Stimulated activated CD8-positive, alpha-beta memory T cell treated with anti-CD3 and anti-CD28 coated beads, Interleukin-12 subunit alpha, Interleukin-12 subunit beta, amount 100 ng/mL, for 24 hours (primary cell): Measurements from ENCODE around the gene RWDD2A.
A peak's percentile ranks its signal among the peaks of the same experiment; 100 is the strongest.
"Not testable (repeated sequence)": the region's sequence is repeated elsewhere in the genome, so short reads cannot be mapped to it uniquely, and the experiment has no call there.

ENCODE experiments used
- DNase-seq: peaks from one replicate; pipeline ENCODE4 v3.0.0-alpha.2; 2020; ENCODE audit errors: extremely low read depth

RWDD2A gene

DNA sequence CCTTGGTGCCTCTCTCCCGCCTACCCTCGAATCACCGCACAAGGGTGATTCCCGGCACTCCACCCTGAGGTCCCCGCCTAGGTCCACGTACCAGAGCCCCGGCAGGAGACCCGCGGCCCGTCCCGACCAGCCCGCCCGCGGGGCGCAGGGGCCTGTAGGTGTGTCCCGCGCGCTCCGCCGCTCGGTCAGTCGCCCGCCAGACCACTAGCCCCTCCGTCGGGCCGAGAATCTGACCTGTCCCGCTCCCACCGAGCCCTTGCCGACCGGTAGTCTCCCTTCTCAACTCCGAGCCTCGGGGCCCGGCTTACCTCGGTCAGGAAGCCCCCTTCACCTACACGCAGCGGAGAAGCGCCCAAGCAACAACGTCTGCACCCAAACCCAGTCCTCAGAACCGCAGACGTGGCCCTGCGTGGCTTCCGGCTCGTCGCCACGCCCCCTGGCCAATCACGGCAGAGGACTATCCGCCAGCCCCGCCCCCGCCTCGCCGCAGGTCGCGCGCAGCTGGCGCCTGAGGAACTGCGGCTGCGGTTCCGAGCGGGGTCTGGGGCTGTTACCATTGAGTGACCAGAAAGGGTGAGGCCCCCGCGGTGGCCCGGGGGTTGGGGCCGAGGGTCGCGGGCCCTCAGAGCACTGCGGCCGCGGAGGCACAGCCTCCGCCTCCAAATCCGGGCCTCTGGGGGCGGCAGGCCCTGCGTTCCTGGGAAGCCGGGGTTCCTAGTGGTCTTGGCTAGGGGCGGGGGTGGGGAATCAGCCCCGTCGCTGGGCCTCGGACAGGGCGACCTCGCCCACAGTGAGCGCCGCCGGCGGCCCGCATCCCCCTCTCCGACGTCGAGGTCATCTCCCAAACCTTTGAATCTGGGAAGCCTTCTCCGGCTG, at the start of gene RWDD2A, which contains the start of gene PGM3:
Gene RWDD2A, plus strand, starts transcription at position 487 of the 876 bp plus-strand sequence. CDS start 1,095 bp downstream, outside the sequence.
Gene PGM3, minus strand, starts transcription at position 395 of the 876 bp plus-strand sequence. CDS start 2,253 bp downstream, outside the sequence.
- peak; percentile 74 for DNase-seq

DNA sequence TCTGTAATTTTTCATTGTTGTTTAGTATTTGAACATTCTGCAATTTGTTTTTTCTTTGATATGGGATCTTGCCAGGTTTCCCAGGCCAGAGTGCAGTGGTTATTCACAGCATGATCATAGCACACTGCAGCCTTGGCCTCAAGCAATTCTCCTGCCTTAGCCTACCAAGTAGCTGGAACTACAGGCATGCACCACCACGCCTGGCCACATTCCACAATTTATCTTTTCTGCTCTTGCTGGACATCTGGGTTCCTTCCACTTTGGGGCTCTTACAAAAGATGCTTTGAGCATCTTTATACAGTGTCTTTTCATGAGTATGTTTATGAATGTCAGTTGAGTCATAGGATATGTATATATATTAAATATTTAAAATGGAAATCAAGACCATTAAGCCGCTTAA, 42.0 kb upstream of the RWDD2A start:
- no peak for DNase-seq

DNA sequence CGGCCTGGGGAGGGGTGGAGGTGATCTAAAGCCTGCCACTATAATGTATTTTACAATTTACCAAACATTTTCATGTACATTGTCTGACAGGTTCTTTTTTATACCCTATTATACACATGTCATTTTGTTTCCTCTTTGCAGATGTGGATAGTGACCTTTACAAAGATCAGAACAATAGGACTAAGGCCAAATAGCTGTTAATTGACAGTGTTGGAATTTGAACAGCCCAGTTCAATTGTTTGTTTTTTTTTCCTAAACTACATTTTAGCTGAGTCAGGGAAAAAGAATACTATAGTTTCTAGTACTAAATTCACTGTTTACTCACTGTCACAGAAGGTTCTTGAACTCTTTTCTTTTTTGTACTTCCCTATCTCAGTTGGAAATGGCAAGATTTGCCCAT, 40.2 kb upstream of the RWDD2A start:
- no peak for DNase-seq

- no peak for DNase-seq
These were observed 39.2 kb upstream of the RWDD2A start for GRCh38 chr6:83153883-83154521.

DNA sequence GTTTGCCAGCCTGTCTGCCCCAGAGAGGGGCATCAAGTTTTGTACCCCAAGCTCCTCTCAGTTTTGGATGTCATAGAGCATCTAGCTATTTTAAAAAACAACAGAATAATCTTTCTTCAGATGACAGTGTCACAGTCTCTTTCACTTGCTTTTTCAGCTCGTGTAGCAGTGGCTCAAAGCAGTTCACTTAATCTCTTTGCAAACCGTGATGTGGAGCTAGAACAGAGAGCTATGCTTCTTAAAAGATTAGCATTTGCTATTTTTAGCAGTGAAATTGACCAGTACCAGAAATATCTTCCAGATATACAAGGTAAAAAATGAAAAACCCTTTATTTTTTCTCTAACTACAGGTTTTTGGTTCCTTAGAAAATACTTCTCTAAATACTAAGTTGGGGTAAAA, 37.4 kb upstream of the RWDD2A start:
- no peak for DNase-seq

- no peak for DNase-seq
These were observed 33.0 kb upstream of the RWDD2A start for GRCh38 chr6:83160167-83160566.

DNA sequence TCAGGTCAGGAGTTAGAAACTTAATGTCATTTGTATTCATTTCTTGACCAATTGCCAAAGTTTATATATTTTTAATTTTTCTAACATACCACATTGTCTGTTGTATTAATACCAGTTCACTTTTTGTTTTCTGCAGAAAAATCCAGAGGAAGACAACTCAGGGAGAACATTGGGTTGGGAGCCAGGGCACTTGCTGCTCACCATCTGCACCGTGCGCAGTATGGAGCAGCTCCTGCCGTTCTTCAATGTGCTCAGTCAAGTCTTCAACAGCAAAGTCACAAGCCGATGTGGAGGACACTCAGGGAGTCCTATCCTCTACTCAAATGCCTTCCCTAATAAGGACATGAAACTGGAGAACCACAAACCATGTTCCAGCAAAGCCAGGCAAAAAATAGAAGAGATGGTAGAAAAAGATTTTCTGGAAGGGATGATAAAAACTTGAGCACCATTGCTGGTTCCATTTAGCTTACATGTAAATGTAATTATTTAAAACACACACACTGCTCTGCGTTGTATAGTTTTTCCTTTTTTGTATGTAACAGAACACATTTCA, 25.4 kb upstream of the RWDD2A start:
- no peak for DNase-seq

DNA sequence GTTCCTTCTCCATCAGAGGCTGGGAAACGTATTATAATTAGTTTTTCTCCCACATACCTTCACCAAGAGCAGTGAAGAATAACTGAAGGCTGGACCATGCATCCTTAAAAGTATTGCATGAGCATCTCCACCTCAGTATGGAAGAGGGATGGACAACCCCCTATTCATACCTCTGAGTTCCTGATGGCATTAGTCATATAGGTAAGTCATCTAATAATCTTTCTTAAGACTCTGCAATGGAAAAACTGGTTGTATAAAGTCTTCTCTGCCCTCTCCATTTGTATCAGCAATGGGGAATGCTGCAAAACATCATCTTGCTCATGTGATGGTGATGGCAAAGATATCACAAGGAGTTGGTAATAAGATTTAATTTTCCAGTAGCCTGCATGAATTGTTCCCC, 24.6 kb upstream of the RWDD2A start:
- DNase-seq, result no peak

GRCh38 chr6:83169106-83169505, 24.1 kb upstream of the RWDD2A start:
- no peak for DNase-seq

DNA sequence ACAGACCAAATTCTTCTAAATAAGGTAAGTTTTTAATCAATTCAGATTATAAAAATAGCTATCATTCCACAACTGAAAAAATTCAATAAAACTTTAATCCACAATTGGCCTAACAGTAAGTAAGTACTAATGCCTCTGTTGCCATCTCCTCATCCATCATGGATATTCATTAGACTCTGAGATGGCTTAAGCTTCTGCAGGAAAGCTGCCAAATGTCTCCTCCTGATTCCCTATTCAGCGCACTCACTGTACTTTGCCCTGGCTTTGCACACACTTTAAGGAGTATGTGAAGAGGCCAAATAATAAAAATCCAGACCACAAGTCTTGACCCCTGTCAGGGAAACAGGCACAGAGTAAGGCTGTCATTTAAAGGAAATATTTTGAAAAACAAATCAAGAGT, 23.6 kb upstream of the RWDD2A start:
- DNase-seq, result no peak

- no peak for DNase-seq
These were observed 16.9 kb upstream of the RWDD2A start for GRCh38 chr6:83176246-83176645.

DNA sequence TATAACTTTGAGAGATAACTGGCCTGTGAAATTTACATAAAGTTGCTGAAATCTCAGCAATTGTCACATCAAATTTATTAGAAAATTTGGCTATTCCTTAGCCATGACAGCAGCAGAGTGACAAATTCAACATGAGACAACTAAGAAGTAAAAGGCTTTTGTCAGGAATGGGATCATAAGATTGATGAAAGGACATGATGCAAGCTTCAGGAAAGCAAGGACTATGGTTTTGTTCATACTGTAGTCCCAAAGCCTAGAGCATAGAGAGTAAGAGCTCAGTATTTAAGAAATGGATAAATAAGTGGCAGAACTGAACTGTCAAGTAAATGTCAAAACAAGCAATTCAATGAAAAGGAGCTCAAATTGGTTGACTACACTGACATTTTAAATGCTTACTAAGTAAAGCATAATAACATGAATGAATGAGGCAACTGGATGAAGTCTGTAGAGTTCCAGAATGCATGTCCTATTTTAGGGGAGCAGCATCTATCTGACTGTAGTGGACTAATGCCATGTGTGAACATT, 12.7 kb upstream of the RWDD2A start:
- no peak for DNase-seq

DNA sequence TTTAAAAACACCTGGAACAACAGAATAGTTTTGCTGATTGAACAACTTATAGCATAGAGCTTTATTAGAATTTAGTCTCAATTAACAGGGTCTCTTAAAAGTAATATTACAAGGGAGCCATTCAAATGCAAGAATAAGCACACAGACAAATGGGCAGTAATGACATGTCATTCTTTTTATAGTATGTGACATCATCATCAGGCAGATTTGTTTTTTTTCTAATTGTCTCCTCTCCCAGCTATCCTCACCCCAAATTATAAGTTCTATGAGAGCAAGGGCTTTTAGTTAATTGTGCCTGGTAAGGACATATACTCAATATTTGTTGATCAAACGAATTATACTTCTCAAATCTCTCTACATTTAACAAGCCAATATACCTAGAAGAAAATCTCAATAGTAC, 11.0 kb upstream of the RWDD2A start:
- DNase-seq, result no peak

DNA sequence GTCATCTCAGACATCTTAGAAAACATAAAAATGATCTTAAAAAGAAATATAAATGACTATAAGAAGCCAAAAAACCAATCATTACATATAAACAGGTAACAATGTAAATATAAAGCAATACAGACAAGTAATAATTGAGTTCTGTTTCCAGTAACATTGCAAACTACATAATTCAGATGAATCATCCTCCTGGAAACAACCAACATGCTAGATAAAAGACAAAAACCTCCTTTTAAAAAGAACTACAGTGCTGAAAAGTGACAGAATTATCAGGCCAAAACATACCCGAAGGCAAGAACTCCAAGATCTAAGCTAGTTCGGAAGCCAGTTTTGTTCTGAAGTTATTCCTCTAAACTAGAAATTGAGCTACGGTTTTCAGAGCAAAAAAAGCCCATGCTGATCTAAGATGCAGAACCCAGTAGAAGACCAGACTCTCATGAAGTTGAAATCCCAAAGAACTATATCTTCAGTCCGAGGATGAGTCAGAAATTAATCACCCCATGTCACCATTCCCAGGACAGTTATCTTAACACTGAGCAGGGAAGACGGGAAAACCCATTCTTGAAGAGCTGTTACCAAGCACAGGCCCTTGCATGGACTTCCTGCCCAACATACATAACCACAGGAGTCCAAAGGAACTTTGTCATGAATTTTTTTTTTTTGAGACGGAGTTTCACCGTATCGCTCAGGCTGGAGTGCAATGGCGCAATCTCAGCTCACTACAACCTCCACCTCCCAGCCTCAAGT, 9.9 kb upstream of the RWDD2A start:
- DNase-seq, result no peak

GRCh38 chr6:83185096-83185495, 8.1 kb upstream of the RWDD2A start:
- DNase-seq, result no peak

DNA sequence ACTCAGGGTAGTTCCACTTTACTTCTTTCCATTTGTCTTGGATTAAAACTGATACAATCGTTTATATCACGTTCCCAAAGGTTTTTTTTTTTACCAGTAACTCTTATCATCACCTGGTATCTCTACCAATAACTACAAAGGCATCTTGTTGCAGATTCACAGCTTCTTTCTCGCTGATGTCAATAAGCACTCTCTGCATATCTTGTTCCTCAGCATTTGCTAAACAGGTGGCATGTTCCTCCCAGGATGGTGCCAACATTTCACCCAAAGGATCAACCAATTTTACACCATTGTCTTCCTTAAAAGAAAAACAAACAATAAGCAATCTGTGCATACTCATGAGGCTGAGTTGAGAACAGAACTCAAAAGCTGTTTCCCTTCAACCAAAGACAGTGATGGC, 4.7 kb upstream of the RWDD2A start:
- no peak for DNase-seq

DNA sequence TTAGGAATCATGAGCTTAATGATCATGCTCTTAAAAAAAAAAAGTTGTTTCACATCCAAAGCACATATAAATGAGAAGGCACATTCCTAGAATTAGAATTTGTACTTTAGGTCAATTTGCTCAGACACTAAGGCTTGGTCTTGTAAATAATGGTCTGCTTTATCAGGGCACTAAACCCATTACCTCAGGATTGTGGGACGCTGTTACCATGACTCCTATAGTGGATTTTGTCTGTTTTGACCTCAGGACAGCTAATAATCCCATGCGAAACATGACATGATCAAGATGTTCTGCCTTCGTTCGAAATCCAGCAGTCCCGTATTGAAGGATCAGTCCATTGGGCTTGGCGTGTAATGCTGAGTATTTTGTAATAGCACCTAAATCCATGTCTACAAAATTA, 2.5 kb upstream of the RWDD2A start:
- no peak for DNase-seq

DNA sequence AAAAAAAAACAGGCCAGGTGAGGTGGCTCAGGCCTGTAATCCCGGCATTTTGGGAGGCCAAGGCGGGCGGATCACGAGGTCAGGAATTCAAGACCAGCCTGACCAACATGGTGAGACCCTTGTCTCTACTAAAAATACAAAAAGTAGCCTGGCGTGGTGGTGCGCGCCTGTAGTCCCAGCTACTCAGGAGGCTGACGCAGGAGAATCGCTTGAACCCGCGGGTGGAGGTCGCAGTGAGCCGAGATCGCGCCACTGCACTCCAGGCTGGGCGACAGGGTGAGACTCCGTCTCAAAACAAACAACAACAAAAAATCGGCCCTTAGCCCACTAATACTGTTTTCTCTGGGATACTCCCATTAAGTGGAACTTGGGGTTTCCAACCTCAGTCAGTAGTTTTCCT, 1.2 kb upstream of the RWDD2A start:
- DNase-seq, result not testable (repeated sequence)

GRCh38 chr6:83192456-83192855, 701 bp upstream of the RWDD2A start:
- DNase-seq, result no peak

DNA sequence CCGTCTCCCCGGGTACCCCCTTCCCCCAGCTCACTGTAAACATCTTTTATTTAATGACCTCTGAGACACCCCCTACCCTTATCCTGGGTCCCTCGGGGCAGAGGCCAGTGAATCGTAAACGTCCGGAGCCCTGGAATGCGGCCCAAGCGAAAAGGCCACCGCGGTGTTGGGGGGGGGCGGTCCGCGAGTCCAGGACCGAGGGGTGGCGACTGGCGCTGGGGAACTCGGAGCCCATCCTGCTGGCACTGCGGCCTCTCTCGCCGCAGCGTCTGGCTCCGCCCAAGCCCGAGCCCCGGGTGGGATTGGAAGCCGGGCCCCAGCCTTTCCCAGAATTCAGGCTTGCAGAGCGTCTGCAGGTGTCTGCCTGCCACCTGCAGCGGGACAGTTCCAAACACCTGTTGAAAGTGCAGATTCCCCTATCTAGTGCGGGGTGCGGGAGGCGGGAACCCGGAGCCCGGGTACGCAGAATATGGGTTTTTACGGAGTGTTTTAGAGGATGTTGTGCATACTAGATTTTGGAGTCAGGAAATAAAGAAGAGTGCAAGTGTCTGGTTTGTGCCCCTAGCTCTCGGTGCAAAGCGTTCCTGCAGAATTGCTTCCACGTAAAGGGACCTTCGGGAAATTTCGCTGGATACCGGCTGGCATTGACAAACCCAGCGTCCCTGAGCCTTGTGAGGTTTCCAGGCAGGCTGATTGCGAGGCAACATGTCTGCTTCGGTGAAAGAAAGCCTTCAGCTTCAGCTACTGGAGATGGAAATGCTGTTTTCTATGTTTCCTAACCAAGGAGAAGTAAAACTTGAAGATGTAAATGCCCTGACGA, 800 bp downstream of the RWDD2A start:
- no peak for DNase-seq
